ENCODE measurements around the gene ACADSB. TPM values are rescaled to one million over a fixed set of nuclear protein-coding genes. Genes with fewer than 3 reads are reported as not detected.

The ACADSB gene
- total RNA-seq, 1 experiment from 2014 or later: 12.8 TPM

DNA sequence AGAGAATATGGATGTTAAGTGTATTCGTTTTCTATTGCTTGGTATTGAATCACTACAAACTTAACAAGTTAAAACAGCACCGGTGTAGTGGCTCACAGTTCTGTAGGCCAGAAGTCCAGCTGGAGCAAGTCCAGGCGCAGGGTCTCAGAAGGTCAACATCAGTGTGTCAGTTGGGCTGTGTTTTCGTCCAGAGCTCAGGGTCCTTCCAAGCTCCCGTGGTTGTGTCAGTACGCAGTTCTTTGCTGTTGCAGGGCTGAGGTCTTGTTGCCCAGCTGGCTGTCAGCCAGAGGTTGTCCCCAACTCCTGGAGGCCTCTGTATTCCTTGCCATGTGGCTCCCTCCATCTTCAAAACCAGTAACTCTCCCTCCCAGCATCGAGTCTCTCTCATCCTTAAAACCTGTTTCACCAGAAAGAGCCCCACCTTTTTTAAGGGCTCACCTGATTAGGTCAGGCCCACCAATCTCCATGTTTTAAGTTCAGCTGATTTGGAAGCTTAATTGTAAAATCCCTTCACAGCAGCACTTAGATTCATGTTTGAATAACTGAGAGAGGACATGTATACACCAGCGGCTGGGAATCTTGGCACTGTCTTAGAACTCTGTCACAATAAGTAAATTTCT is 26.8 kb downstream of the ACADSB start:
- intact Hi-C loops (cut with micrococcal nuclease; ENCODE audit: unreplicated experiment): no loop called here
- Histone ChIP-seq H3K4me3 (no peak overlapping the region), H4K20me1 (ENCODE audit: insufficient read depth) (no peaks in the 10 kb centered on the region), H3K4me2 (no peak overlapping the region), H3K27me3 (ENCODE audit: insufficient read depth, low read depth) (no peaks in the 10 kb centered on the region), H3K27ac (no peak overlapping the region), H2AFZ (no peak overlapping the region), H3K9me3 (ENCODE audit: insufficient read depth, low read depth) (no peaks in the 10 kb centered on the region), H3K9me2 (ENCODE audit: insufficient read depth) (no peaks in the 10 kb centered on the region), H3K79me2 (ENCODE audit: low read depth) (no peaks in the 10 kb centered on the region), H3K36me3 (ENCODE audit: low read depth) (no peaks in the 10 kb centered on the region), H3K4me1 (replicated peaks; ENCODE audit: insufficient read depth) (no peaks in the 10 kb centered on the region), H3F3A (ENCODE audit: insufficient read depth, low read depth) (no peaks in the 10 kb centered on the region)
- no TSS peak for BruUV-seq (replicated peaks)
- TF ChIP-seq, protein P1, sequence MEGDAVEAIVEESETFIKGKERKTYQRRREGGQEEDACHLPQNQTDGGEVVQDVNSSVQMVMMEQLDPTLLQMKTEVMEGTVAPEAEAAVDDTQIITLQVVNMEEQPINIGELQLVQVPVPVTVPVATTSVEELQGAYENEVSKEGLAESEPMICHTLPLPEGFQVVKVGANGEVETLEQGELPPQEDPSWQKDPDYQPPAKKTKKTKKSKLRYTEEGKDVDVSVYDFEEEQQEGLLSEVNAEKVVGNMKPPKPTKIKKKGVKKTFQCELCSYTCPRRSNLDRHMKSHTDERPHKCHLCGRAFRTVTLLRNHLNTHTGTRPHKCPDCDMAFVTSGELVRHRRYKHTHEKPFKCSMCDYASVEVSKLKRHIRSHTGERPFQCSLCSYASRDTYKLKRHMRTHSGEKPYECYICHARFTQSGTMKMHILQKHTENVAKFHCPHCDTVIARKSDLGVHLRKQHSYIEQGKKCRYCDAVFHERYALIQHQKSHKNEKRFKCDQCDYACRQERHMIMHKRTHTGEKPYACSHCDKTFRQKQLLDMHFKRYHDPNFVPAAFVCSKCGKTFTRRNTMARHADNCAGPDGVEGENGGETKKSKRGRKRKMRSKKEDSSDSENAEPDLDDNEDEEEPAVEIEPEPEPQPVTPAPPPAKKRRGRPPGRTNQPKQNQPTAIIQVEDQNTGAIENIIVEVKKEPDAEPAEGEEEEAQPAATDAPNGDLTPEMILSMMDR (conservative IDR thresholded peaks at IDR 0.05): no peak
- TF ChIP-seq EZH2 (IDR thresholded peaks at IDR 0.05; ENCODE audit: low read depth): no peak
- ChIA-PET POLR2A (ENCODE audit: unreplicated experiment) (no interaction called here), CTCF (no interaction called here)
- no peak for DNase-seq

DNA sequence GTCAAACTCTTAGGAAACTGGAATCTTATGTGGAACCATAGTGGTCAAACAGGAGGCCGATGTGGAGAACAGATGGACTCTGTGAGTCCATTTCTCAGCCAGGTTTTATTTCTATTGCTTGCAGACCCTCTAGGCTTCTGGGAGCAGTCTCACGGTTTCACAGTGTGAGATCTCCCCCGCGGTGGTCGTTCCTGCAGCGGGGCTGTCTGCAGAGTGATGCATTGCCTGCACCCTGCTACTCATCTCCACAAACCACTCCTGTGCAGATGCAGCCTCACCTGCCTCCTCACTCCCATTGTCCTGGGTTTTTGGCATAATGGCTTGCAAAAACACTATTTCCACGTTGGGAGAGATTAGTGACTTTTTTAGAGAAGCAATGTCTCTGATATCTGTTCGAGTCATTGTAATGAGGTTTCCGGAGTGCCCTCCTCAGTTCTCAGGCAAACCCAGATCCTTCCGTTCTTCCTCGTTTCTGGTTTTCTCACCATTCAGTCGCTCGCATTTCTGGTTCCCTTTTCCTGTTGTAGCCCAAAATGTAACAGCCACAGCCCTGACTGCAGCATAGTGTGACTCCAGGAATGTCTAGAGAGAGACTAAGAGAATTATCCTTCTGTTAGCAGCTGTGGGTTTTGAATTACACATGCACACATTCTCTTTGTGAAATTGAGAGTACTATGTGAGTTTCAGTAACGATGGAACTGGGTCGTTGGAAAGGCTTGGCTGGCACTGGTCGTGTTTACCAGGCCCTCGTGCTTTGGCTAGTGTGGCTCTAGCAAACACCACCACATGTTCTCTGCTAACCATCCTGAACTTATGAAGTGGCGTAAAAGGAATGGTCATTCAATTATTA is 30.2 kb downstream of the ACADSB start:
- CTCF ChIA-PET: no interaction called here
- BruUV-seq (replicated peaks): no TSS peak
- H3K9me2 ChIP-seq (ENCODE audit: insufficient read depth): no peaks in the 10 kb centered on the region
- H3K27me3 ChIP-seq (ENCODE audit: insufficient read depth, low read depth): no peaks in the 10 kb centered on the region
- H4K20me1 ChIP-seq (ENCODE audit: insufficient read depth): no peaks in the 10 kb centered on the region
- H3K4me1 ChIP-seq (replicated peaks; ENCODE audit: insufficient read depth): no peaks in the 10 kb centered on the region
- DNase-seq: no peak
- no peak overlapping the region for H2AFZ ChIP-seq
- H3K4me3 ChIP-seq: no peak overlapping the region
- TF ChIP-seq, protein P1 (conservative IDR thresholded peaks at IDR 0.05): no peak
- no peak for TF ChIP-seq EZH2 (IDR thresholded peaks at IDR 0.05; ENCODE audit: low read depth)
- no peaks in the 10 kb centered on the region for H3F3A ChIP-seq (ENCODE audit: insufficient read depth, low read depth)
- POLR2A ChIA-PET (ENCODE audit: unreplicated experiment): no interaction called here
- intact Hi-C loops (cut with micrococcal nuclease; ENCODE audit: unreplicated experiment): no loop called here
- H3K27ac ChIP-seq: no peak overlapping the region
- no peaks in the 10 kb centered on the region for H3K79me2 ChIP-seq (ENCODE audit: low read depth)
- no peaks in the 10 kb centered on the region for H3K36me3 ChIP-seq (ENCODE audit: low read depth)
- H3K9me3 ChIP-seq (ENCODE audit: insufficient read depth, low read depth): no peaks in the 10 kb centered on the region
- H3K4me2 ChIP-seq: no peak overlapping the region

DNA sequence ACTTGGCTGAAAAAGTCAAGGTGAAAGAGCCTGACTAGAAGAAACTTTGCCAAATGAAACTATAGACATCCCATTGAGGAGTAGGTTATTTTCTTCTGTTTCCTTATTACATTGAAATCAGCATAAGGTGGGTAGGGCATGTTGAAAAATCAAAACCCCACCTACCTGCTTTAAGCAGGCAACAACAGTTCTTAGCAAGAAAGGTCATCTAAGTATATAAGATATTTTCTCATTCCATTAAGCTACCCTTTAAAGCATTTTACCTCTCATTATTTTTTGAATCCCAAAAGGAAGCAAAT is 30.8 kb downstream of the ACADSB start:
- intact Hi-C loops (cut with micrococcal nuclease; ENCODE audit: unreplicated experiment): no loop called here
- H3K27ac ChIP-seq: no peak overlapping the region
- H2AFZ ChIP-seq: no peak overlapping the region
- H3K4me3 ChIP-seq: no peak overlapping the region
- ChIA-PET CTCF (no interaction called here), POLR2A (ENCODE audit: unreplicated experiment) (no interaction called here)
- H3K79me2 ChIP-seq (ENCODE audit: low read depth): no peaks in the 10 kb centered on the region
- H3K27me3 ChIP-seq (ENCODE audit: insufficient read depth, low read depth): no peaks in the 10 kb centered on the region
- DNase-seq: no peak
- no peaks in the 10 kb centered on the region for H3K9me3 ChIP-seq (ENCODE audit: insufficient read depth, low read depth)
- H3K36me3 ChIP-seq (ENCODE audit: low read depth): no peaks in the 10 kb centered on the region
- H3K4me2 ChIP-seq: no peak overlapping the region
- H3K4me1 ChIP-seq (replicated peaks; ENCODE audit: insufficient read depth): no peaks in the 10 kb centered on the region
- H3K9me2 ChIP-seq (ENCODE audit: insufficient read depth): no peaks in the 10 kb centered on the region
- no peaks in the 10 kb centered on the region for H4K20me1 ChIP-seq (ENCODE audit: insufficient read depth)
- no peaks in the 10 kb centered on the region for H3F3A ChIP-seq (ENCODE audit: insufficient read depth, low read depth)
- BruUV-seq (replicated peaks): no TSS peak
- no peak for TF ChIP-seq EZH2 (IDR thresholded peaks at IDR 0.05; ENCODE audit: low read depth)
- TF ChIP-seq, protein P1 (conservative IDR thresholded peaks at IDR 0.05): no peak
